GM19372 (cell line): ENCODE results near the gene CMSS1.
"Not testable (repeated sequence)": the region's sequence is repeated elsewhere in the genome, so short reads cannot be mapped to it uniquely, and the experiment has no call there.

Experiments
- ATAC-seq: cut with Tn5 transposase; IDR thresholded peaks from one replicate; pipeline ENCODE4 v1.9.1; 2021; ENCODE audit warnings: mild to moderate bottlenecking, low read depth, moderate library complexity; ENCODE audit not compliant: unreplicated experiment

Gene CMSS1

DNA sequence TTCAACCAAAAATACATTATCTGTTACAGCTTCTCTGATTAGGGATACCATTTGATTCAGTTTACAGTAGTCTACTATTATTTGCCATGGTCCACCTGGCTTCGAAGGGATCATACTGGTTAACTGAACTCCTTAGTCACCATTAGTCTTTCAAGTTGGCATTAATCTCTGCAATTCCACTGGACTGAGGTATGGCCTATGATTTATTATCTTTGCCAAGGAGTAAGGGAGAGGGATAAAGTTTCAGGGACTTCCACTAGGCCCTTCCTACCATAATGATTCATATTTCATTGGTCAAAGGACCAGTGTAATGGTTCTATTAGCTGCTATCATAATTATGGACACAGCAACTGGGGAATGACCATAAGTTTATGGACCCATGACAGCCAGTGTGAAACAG lies 7.3 kb upstream of the CMSS1 start:
- no peak for ATAC-seq

DNA sequence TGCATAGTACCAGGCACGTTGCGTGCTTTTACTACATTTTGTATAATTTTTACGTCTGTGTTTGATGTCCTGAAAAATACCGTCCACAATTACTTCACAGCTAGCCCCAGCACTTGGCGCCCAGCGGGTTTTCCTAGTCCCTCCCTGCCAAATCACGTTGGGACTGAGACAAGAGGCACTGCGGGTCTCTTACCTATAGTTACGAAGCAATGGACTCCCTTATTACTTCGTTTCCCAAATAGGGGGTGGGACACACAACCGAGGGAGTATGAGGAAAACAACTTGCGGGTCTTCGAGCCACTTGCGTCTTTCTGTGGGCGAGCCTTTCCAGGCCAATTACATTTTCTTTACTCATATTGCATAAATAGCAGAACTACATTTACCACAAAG lies 620 bp upstream of the CMSS1 start:
- no peak for ATAC-seq

DNA sequence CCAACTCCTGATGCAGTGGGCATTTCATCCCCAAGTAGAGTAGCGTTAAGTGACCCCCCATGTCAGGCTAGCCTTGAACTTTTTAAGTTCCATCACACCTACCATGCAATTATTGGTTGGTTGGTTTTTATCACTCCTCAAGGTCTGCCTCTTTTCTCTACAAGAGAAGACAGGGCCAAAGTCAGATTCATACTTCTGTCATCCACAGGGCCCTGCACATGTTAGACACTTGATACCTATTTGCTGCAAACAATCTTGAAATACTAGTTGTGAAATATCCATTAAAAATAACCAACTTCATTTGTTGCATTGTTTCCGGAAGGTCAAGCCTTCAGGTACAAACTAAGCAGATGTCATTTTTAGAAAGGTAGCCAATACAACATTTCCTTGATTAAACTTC lies 1.2 kb downstream of the CMSS1 start:
- no peak for ATAC-seq

DNA sequence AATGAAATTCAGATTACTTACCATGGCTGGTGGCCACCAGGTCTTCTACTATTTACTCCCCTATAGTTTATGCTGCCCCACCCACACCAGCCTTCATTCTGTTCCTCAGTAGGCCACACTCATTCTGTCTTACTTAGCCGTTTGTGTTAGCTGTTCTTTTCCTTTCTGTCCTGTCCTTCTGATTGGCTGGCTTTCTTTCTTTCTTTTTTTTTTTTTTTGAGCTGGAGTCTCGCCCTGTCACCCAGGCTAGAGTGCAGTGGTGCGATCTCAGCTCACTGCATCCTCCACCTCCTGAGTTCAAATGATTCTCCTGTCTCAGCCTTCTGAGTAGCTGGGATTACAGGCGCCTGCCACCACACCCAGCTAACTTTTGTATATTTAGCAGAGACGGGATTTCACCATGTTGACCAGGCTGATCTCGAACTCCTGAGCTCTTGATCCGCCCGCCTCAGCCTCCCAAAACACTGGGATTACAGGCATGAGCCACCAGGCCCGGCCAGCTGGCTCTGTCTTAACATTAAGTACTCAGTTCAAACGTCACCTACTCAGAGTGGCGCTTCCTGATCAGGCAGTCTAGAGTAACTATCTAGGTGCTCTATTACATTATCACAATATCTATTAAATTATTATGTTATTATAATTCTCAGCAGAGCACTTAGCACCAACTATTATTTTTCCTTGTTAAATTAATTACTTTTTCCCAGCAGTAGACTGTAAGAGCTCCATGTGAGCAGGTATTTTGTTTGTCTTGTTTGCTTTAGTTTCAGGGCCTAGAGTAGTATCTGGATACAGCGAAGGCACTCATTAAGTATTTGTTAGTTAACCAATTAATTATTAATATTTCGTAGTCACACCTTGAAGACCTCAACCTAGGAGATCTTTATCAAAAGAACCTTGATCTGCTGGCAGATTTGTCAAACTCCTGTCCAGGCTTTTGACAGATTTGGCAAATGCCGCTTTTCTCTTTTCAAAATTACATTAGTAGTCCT lies 6.4 kb downstream of the CMSS1 start:
- ATAC-seq: no peak

DNA sequence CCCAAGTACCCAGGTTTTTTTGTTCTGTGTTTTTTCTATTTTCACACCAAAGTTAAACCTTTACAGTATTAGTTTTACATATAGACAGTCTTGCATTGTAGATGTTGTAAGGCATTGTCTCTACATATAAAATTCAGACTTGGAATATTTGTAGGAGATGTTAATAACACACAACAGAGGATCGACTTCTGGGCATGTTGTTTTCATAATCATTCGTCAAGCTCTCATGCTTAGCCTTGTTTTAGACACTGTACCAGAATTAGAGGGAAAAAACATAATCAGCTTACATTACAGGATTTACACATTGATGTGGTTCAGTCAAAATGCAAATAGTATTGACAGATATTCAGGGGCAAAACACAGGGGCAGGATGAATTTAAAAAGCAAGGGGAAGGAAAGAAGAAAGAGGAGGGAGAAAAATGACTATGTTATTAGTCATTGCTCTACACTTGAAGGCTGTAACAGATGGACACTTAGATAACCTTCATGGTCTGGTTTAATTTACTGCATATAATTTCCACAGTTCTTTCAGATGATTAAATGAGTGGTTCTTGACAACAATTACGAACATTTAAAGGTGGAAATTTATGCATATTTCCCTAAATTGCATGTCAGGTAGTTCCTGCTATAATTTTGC lies 7.5 kb downstream of the CMSS1 start:
- ATAC-seq: no peak

DNA sequence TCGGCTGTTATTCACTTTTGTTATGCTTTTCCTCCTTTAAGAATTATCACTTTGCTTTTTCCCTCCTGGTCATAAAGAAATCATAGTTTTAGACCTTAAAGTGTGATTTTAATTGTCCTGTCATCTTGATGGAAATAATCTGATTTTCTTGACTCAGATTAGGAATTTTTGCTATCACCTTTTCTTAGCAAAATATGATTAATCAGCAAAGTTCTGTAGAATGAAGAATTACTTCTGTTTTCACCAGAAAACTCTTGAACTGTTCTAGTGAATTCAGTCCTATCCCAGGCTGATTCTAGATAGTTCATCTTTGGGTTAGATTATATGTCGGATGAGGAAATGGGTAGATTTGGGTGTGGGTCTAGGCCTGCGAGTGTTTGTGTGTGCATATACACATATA lies 12.2 kb downstream of the CMSS1 start:
- ATAC-seq: no peak

DNA sequence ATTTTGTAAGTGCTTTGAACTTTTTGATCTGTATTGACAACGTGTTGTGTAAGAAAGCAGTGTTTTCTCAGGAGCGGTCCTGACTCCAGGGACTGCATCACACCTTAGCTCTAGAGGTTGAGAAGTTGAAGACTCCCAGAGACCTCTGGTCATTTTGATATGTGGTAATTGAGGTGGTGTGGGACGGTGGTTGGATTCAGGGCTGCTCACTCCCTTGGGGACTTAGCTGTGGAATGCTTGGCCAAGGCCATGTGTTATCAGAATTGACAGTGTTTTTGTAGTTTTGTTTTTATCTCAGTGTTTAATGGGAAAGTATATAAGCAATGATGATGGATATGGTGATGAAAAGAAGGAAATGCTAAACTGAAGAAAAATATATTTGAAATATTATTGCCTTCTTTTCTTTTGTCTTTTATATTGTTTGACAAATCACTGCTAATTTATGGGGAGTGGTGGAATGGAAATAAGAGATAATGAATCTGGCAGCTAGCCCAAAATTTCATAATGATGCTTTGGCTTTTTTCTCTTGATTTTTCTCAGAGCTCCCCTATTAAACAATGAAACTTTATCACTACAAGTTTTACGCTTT lies 16.0 kb downstream of the CMSS1 start:
- ATAC-seq: no peak

DNA sequence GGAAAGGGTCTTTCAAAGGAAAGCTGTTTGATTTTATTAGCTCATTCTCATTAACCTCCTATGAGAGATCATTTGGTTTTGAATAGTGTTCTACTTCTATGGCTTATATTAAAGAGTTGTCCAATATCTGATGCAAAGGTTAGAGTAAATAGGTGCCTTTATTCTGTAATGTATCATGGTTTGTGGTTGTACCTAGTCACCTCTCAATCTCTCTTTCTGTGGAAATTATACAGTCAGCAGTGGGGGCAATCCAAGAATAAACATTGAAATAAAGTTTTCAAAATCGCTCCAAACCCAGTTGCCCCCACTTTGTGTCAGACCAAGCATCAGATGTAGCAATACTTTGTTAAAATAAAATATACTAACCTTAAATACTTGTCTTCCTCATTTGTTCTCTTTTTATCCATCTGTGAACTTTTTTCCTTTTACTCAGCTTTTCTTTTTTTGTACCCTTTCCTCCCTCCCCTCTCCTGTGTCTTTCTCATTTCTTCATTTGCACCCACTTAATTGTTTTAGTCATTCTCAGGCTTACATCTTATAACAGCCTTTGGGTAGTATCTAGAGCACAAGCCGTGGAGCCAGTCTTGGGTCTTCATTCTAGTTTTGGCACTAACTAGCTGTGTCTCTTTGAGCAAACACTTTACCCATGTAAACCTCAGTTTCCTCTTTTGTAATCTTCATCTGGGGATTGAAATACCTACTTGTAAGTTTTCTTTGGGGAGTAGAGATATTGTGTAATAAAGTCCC lies 16.7 kb downstream of the CMSS1 start:
- no peak for ATAC-seq

DNA sequence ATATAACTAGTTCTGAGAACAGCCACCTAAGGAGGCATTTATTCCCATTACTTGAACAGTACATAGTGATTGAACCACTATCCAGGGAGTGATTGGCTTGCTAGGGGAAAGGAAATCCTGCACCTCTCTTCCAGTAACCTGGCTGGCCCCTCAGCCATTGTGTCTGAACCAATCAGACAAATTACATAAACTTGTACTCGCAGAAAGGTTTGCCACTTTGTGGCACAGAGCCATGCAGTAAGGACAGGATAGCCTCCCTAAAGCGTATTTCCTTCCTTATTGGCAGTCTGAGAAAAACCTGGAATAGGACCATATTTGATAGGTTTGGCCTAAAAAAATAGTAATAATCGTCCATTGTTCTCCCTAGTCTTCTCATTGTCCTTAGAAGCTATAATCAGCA lies 19.0 kb downstream of the CMSS1 start:
- ATAC-seq: no peak

DNA sequence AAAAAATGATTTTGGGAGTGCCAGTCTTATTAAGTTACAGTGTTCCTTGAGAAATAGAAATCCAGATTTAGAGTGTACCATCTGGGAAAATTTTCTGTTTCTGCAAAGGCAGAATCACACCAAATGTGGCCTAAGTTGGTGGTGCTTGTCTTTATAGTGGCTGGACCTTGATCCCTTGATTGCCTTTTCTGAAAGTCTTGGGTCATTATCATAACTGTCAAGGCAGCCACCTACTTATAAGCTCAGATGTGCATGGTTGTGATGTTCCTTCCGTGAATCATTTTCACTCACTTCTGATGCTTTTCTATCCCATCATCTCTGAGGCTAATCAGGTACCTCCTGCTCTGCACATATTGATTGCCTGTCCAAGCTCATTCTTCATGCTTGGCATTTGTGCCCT lies 20.1 kb downstream of the CMSS1 start:
- no peak for ATAC-seq

DNA sequence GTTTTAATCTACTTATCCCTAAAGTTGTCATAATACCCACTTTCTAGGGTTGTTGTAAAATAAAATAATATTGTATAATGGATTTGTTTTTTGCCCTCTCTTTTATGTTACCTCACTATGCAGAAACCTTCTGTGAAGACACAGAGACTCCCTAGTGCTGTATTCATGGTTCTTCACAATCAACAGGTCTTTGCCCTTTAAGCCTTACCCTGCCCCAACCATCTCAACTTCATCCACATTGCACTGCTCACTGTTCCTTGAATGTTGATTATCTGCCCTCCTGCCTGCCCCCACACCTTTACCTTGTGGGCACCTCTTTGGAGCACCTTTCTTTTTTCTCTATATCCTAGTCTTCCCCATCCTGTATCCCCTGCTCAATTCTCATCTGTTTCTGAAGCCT lies 21.1 kb downstream of the CMSS1 start:
- no peak for ATAC-seq

DNA sequence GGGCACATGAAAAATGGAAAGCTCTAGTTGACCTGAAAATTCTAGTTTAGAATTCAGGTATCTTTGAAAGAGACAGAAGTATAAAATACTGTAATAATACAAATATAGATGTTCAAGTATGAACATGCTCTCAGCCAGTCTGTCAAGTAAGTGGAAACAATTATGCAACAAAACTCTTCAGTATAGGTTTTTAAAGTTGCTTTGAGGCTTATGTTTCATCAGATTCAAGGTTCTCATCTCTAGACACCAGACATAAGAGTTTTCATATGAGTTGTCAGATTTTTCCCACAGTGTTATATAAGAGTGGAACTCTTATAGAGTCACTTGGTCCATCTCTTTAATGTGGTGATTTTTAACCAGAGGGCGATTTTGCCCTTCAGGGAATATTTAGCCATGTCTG lies 22.0 kb downstream of the CMSS1 start:
- ATAC-seq: no peak

DNA sequence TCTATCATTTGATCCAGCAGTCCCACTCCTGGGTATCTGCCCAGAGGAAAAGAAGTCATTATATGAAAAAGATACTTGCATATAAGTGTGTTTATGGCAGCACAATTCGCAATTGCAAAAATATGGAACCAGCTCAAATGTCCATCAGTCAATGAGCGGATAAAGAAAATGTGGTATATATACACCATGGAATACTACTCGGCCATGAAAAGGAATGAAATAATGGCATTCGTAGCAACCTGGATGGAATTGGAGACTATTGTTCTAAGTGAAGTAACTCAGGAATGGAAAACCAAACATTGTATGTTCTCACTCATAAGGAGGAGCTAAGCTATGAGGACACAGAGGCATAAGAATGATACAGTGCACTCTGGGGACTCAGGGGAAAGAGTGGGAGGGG lies 24.3 kb downstream of the CMSS1 start:
- ATAC-seq: not testable (repeated sequence)

DNA sequence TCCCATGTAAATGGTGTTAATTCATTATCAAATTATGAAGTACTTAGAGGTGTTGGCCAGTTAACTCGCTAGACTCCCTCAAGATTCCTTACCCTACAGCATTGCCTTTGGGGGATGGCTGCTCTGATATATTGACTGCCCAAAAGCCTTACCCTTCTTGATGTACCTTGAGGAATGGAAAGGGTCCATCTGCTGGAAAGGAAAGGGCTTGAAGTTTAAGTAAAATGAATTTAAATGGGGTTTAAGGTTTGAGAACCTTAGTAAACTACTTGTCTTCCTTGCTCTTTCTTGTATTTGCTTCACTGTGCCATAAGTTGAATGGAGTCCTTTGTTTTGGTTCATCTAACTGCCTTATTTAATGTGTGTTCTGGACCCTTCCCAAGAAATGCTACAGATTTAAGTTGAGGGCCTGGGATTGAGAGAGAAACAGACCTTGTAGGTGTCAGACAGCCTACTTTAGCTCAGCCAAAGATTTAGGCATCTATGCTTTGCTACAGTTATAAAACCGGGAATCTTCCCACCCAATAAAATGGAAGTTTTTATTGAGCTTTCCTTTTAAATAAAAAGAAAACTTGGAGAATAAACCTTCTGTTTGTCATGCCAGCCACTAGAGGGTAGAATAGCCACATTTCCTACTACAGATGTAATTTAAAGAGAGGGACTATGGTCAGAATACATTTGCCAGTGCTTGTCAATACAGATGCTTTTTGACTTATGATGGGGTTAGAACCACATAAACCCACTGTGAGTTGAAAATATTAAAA lies 25.3 kb downstream of the CMSS1 start:
- no peak for ATAC-seq

DNA sequence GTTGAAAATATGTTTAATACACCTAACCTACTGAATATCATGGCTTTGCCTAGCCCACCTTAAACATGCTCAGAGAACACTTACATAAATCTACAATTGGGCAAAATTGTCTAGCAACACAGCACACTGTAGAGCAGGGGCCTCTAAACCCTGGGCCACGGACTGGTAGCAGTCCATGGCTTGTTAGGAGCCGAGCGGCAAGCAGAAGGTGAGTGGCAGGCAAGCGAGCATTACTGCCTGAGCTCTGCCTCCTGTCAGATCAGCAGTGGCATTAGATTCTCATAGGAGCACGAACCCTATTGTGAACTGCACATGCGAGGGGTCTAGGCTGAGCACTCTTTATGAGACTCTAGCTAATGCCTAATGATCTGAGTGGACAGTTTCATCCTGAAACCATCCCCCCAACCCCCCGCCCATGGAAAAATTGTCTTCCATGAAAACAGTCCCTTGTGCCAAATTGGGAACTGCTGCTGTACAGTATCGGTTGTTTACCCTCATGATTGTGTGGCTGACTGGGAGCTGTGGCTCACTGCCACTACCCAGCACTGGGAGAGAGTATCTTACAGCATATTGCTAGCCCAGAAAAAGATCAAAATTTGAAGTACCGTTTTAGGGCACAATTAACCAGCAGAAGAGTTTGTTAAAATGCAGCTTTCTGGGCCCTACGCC lies 26.1 kb downstream of the CMSS1 start:
- no peak for ATAC-seq

DNA sequence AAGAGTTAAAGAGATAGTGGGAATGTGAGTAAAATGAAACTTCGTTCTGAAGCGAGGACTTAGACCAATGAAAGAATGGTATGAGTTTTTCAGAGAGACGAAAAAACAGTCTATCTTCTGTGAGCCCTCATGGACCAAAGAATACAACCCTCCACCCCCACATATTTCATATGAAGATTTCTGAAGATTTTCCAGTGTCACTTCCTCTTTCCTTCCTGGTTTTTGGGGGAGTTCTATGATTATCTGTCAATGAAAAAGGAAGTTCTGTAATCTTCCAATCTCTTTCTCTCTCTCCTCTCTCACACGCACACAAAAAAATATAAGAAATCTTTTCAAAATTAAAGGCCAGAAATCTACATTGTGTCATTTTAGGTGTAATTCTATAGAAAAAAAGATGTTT lies 27.7 kb downstream of the CMSS1 start:
- no peak for ATAC-seq

DNA sequence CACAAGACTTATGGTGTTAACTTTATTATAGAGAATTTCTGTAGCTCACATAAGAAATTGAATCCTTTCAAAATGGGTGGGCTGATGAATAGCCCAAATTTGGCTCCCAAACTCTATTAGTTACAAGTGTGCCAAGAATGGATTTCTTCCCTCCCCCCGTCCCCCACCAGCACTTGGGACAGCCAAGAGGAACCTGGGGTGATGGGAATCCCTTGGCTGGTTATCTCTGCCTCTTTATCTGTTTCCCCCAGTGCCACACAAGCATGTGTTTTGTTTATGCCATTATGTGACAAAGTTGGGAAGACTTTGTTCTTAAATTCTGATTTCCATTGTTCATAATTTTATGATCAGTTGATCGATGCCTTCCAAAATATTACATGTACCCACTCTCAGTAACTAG lies 28.3 kb downstream of the CMSS1 start:
- no peak for ATAC-seq

DNA sequence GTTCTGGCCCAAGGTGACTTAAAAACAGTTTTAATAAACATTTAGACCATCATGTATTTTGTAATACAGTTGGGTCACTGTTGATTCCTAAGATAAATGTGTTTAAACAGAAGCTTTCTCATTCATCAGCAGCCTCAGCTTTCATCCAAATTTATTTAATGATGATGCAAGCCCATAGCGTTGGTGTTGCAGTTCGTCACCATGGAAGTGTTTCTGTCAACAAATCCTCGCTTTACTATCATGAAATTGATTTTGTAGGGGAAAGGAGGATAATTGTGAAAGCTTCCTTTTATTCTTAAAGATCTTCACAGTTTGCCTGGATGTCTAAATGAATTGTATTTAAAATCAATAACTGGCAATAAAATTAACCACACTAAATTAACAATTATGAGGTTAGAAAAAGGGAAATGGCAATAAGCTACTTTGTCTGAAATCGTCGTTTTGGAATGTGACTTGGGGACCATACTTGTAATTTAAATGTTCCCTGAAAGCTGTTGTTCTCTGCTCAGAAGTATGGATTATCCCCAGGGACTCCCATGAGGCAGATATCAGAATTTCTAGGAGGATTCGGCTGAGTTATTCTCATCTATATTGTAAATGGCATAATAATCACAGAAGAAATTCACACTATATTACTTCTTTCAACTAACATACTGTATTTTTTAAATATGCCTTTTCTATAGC lies 29.0 kb downstream of the CMSS1 start:
- ATAC-seq: no peak

DNA sequence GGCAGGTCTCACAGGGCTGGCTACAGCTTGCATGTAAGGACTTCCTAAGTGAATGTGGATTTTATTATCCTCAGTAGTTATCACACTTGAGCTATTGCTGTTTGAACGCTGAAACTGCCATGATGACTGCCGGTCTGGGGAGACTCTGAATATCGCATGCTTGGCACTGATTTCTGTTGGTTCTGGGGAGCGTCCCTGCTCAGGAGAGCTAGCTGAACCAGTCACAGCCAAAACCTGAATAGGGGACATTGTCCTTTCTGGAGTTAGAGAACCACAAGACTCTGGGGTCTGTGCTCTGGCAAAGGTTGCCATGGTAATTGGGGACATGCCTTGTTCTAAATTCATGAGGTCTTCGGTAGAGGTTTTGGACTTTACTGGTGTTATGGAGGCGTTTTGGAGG lies 30.8 kb downstream of the CMSS1 start:
- no peak for ATAC-seq
